ENCODE data around the gene MOB3A.

The MOB3A gene

GRCh38 chr19:2064395-2064787 is 31.7 kb downstream of the MOB3A start:
- CTCF ChIA-PET = interaction anchor here (0.6 to 1.1 kb wide), 2 partner anchors 13 to 28 kb away, joined by 4 to 9 read pairs; no protein-coding TSS in a partner anchor
- TF ChIP-seq ZNF423 (tag by site-specific recombination; IDR thresholded peaks at IDR 0.05) = no peak
- no peak for TF ChIP-seq ZNF211 (tag by site-specific recombination; IDR thresholded peaks at IDR 0.05; ENCODE audit: low read depth)
- no peak for TF ChIP-seq ZNF426 (tag by site-specific recombination; IDR thresholded peaks at IDR 0.05)
- TF ChIP-seq YY1 (tag by site-specific recombination; IDR thresholded peaks at IDR 0.05) = no peak
- no peak for TF ChIP-seq ZBTB17 (tag by site-specific recombination; IDR thresholded peaks at IDR 0.05)
- TF ChIP-seq ZNF19 (tag by site-specific recombination; IDR thresholded peaks at IDR 0.05; ENCODE audit: low read depth) = no peak
- TF ChIP-seq GFI1B (tag by site-specific recombination; IDR thresholded peaks at IDR 0.05) = no peak
- TF ChIP-seq ZSCAN4 (tag by site-specific recombination; IDR thresholded peaks at IDR 0.05) = no peak
- no peak for TF ChIP-seq ZNF302 (tag by site-specific recombination; IDR thresholded peaks at IDR 0.05; ENCODE audit: low read depth)
- TF ChIP-seq ZBTB10 (tag by site-specific recombination; IDR thresholded peaks at IDR 0.05) = no peak
- no peak for TF ChIP-seq ZNF324 (tag by site-specific recombination; IDR thresholded peaks at IDR 0.05)
- TF ChIP-seq ZFP41 (tag by site-specific recombination; IDR thresholded peaks at IDR 0.05; ENCODE audit: borderline replicate concordance) = no peak
- TF ChIP-seq ZNF18 (tag by site-specific recombination; IDR thresholded peaks at IDR 0.05) = no peak
- TF ChIP-seq INSM2 (tag by site-specific recombination; IDR thresholded peaks at IDR 0.05) = no peak
- TF ChIP-seq ZNF148 (tag by site-specific recombination; IDR thresholded peaks at IDR 0.05; ENCODE audit: borderline replicate concordance) = no peak
- TF ChIP-seq BCL11B (tag by site-specific recombination; IDR thresholded peaks at IDR 0.05; ENCODE audit: low read depth) = no peak
- TF ChIP-seq ZNF24 (tag by site-specific recombination; IDR thresholded peaks at IDR 0.05) = no peak
- no peak for TF ChIP-seq ZBTB7A (tag by site-specific recombination; IDR thresholded peaks at IDR 0.05; ENCODE audit: low read depth)
- no peak for TF ChIP-seq ZNF311 (tag by site-specific recombination; IDR thresholded peaks at IDR 0.05; ENCODE audit: borderline replicate concordance)
- TF ChIP-seq KLF1 (tag by site-specific recombination; IDR thresholded peaks at IDR 0.05) = no peak
- POLR2A ChIA-PET = no interaction called here
- no peaks in the 10 kb centered on the region for H3K36me3 ChIP-seq (ENCODE audit: control insufficient read depth in 2 of 2, insufficient read depth in 1 of 2, low read length in 2 of 2)
- peaks cover 14% of the 10 kb centered on the region for H3K4me1 ChIP-seq (ENCODE audit: control insufficient read depth, insufficient read depth, low read length)
- H3K9me3 ChIP-seq (ENCODE audit: control insufficient read depth, insufficient read depth, low read depth, low read length) = no peaks in the 10 kb centered on the region
- H3K4me3 ChIP-seq (ENCODE audit: low read depth, low read length) = no peak overlapping the region
- no peak overlapping the region for H3K27ac ChIP-seq (ENCODE audit: extremely low read depth, low read depth, low read length)

Measured in HEK293 (cell line).